Panc1 (cell line): Measurements from ENCODE around the gene INTS3. TPM values are rescaled to one million over a fixed set of nuclear protein-coding genes. Genes with fewer than 3 reads are reported as not detected.

Source experiments
- ATAC-seq: fragments of 200-7000 bp; cut with Tn5 transposase; 2 replicates; pipeline ENCODE4 v1.9.1; 2020; ENCODE audit warnings: mild to moderate bottlenecking, moderate library complexity
- BruUV-seq: library from RNA; stranded (reverse); fragments of 400-500 nt; replicated peaks from 2 replicates; lab custom pipeline; 2021; lab: Mats Ljungman, UMichigan
- CTCF ChIA-PET: fragments of 300-600 bp; sonication (Branson Sonifier 250); formaldehyde crosslinking; loops from one replicate; lab custom pipeline; 2022; ENCODE audit warnings: antibody characterized with exemption; lab: Charles Lee
- POLR2A ChIA-PET: fragments of 300-600 bp; sonication (Branson Sonifier 250); formaldehyde crosslinking; loops from one replicate; lab custom pipeline; 2022; ENCODE audit warnings: antibody characterized with exemption; lab: Charles Lee
- DNase-seq: peaks from one replicate; pipeline ENCODE4 v3.0.0-alpha.2; 2010; ENCODE audit warnings: low read depth, low spot score
- H3K27ac ChIP-seq: 2 replicates; pipeline ENCODE4 v1.5.1; 2011; ENCODE audit warnings: mild to moderate bottlenecking, low read length, inconsistent platforms
- H3K27me3 ChIP-seq: fragments of 200-500 bp; sonication (Bioruptor generic); 2 replicates; pipeline ENCODE4 v1.6.0; 2014; ENCODE audit warnings: low read length, inconsistent platforms; ENCODE audit not compliant: control insufficient read depth, insufficient read depth
- H3K36me3 ChIP-seq: fragments of 200-500 bp; sonication (Bioruptor generic); 2 replicates; pipeline ENCODE4 v1.5.1; 2014; ENCODE audit warnings: inconsistent platforms, mild to moderate bottlenecking, low read length, moderate library complexity; ENCODE audit not compliant: control insufficient read depth, insufficient read depth
- H3K4me1 ChIP-seq: 2 replicates; pipeline ENCODE4 v1.5.1; 2011; ENCODE audit warnings: inconsistent platforms, mild to moderate bottlenecking, low read length, moderate library complexity; ENCODE audit not compliant: control insufficient read depth, insufficient read depth
- H3K4me3 ChIP-seq, 2 experiments: 2 replicates each; pipeline ENCODE4 v1.5.1; 2011 to 2012; ENCODE audit warnings: low read depth in 2 of 2, low read length in 2 of 2, mild to moderate bottlenecking in 2 of 2, inconsistent platforms in 1 of 2, moderate library complexity in 1 of 2
- H3K9me3 ChIP-seq: fragments of 200-500 bp; sonication (Bioruptor generic); 2 replicates; pipeline ENCODE4 v1.5.1; 2014; ENCODE audit warnings: low read depth, mild to moderate bottlenecking, inconsistent platforms, low read length, moderate library complexity; ENCODE audit not compliant: control insufficient read depth, insufficient read depth
- CTCF ChIP-seq: fragments of 450-650 bp; IDR thresholded peaks from 2 replicates; pipeline ENCODE4 v1.5.1; 2017; ENCODE audit warnings: mild to moderate bottlenecking
- POLR2AphosphoS5 ChIP-seq: IDR thresholded peaks from 2 replicates; pipeline ENCODE4 v1.6.1; 2012; ENCODE audit warnings: mild to moderate bottlenecking, low read depth, low read length, moderate library complexity
- REST ChIP-seq, 2 experiments: IDR thresholded peaks; 2 replicates each; pipeline ENCODE4 v1.6.1; 2011 to 2012; ENCODE audit warnings: low read depth in 2 of 2, control low read depth in 1 of 2, low read length in 1 of 2, mild to moderate bottlenecking in 1 of 2, moderate library complexity in 1 of 2; ENCODE audit not compliant: insufficient read depth in 1 of 2
- SIN3A ChIP-seq: IDR thresholded peaks from 2 replicates; pipeline ENCODE4 v1.6.1; 2012; ENCODE audit warnings: low read depth, mild to moderate bottlenecking, low read length, moderate library complexity, borderline replicate concordance; ENCODE audit not compliant: insufficient read depth
- TCF7L2 ChIP-seq: IDR thresholded peaks from 2 replicates; pipeline ENCODE4 v1.6.1; 2011; ENCODE audit warnings: mild to moderate bottlenecking, low read depth, low read length, inconsistent platforms
- in situ Hi-C: cut with HindIII; loops from 2 replicates; pipeline ENCODE4 v1.10.0; 2016; ENCODE audit warnings: low sequenced_read_pairs, low pct_unique_long_range_greater_than_20kb
- intact Hi-C: fragments of 100-400 bp; cut with micrococcal nuclease; formaldehyde crosslinking; loops from one replicate; pipeline ENCODE4 v1.10.0; 2022; ENCODE audit not compliant: unreplicated experiment
- total RNA-seq: library from RNA; stranded (reverse); gene quantifications from one replicate; pipeline ENCODE4 v1.2.1, GENCODE V29; 2021; ENCODE audit not compliant: unreplicated experiment

The INTS3 gene
- total RNA-seq, 1 experiment from 2014 or later: 77.3 TPM

GRCh38 chr1:153794624-153795329 lies 66.9 kb downstream of the INTS3 start:
- in situ Hi-C loops (no loop called here), intact Hi-C loops (no loop called here)
- H3K36me3 ChIP-seq: no peaks in the 10 kb centered on the region
- no peaks in the 10 kb centered on the region for H3K4me1 ChIP-seq
- H3K27me3 ChIP-seq: no peaks in the 10 kb centered on the region
- DNase-seq: no peak
- H3K4me3 ChIP-seq: no peak overlapping the region
- CTCF ChIA-PET: no interaction called here
- TF ChIP-seq SIN3A: no peak
- TF ChIP-seq POLR2AphosphoS5: no peak
- TF ChIP-seq REST (IDR thresholded peaks at IDR 0.05; ENCODE audit: insufficient read depth in 1 of 2, low read depth in 2 of 2, low read length in 1 of 2): no peak
- no peak for TF ChIP-seq CTCF
- TF ChIP-seq TCF7L2: no peak
- BruUV-seq: no TSS peak
- no peaks in the 10 kb centered on the region for H3K9me3 ChIP-seq
- no peak for ATAC-seq
- H3K27ac ChIP-seq: no peak overlapping the region
- POLR2A ChIA-PET: no interaction called here

- H3K4me3 ChIP-seq: no peak overlapping the region
- CTCF ChIA-PET: no interaction called here
- ATAC-seq (no peak), DNase-seq (no peak)
- no peaks in the 10 kb centered on the region for H3K4me1 ChIP-seq
- POLR2A ChIA-PET: interaction anchor here (0.5 kb wide), 1 partner anchor 122 kb away, joined by 4 read pairs; no protein-coding TSS in a partner anchor
- H3K27me3 ChIP-seq: no peaks in the 10 kb centered on the region
- TF ChIP-seq REST (IDR thresholded peaks at IDR 0.05; ENCODE audit: insufficient read depth in 1 of 2, low read depth in 2 of 2, low read length in 1 of 2): no peak
- TF ChIP-seq TCF7L2: no peak
- no peak for TF ChIP-seq SIN3A
- TF ChIP-seq CTCF: no peak
- no peak for TF ChIP-seq POLR2AphosphoS5
- H3K36me3 ChIP-seq: no peaks in the 10 kb centered on the region
- intact Hi-C loops: no loop called here
- no peak overlapping the region for H3K27ac ChIP-seq
- in situ Hi-C loops: no loop called here
- no TSS peak for BruUV-seq
- H3K9me3 ChIP-seq: no peaks in the 10 kb centered on the region
These were observed 67.5 kb downstream of the INTS3 start for GRCh38 chr1:153795330-153795837.
